CD4-positive, alpha-beta T cell treated with Interleukin-17A for 4 hours (primary cell): ENCODE results near the gene DDAH1.
"Not testable (repeated sequence)": the region's sequence is repeated elsewhere in the genome, so short reads cannot be mapped to it uniquely, and the experiment has no call there.

Experiments
- DNase-seq: peaks from one replicate; pipeline ENCODE4 v3.0.0-alpha.2; 2020; ENCODE audit warnings: mixed read lengths

DDAH1 gene

DNA sequence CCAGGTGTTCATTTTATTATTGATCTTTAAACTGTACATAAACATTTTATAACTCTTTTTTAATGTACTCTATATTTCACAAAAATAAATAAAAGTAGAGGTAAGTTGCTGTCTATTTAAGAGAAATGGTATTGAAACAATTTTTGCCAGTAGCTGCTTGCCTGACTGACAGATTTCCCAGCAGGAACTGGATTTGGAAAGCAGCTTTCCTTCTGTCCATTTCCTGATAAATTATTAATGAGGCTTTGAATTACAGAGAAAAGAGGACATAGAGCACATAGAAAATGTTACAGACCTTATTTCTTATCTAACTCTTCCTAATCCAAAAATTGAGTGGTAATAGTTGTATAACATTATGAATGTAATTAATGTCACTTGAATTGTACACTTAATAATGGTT lies 108.8 kb downstream of the DDAH1 start:
- no peak for DNase-seq

DNA sequence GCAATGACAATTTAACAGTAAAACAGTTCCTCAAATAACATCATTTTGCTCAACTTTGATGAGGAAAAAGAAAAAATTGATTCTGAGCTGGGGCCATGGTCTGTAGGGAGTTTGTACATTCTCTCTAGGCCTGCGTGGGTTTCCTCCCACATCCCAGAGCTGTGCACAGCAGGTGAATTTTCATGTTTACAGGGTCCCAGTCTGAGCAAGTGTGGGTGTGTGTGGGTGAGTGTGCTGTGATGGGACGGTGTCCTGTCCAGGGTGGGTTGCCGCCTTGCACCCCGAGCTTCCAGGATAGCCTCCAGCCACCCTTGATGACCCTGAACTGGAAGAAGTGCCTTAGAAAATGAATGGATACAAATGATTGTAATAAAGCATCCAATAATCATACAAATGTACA lies 112.9 kb downstream of the DDAH1 start:
- no peak for DNase-seq

DNA sequence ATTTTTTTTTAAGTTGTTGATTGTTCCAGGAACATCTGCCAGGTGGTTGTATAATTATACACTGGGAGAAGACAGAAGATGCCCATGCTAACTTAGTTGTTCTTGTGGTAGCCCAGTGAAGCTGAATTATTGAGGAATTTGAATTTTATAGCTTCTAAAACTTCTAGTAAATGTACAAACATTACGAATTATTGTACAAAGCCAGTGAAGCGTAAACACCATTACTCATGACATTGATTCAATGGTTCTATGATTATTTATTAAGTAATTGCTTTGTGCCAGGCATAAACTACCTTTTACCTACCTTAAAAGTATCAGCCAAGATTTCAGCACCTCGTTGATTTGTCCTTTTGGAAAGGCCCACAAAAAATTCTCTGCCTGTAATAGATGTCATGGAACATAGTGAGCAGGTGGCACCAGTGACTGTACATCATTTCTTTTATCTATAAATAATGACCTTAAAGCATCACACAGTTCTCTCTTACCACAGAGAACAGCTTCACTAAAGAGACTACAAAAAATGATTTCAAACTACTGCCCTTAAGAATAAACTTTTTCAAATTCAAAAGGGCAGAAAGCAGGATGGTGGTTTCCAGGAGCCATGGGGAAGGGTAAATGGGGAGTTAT lies 113.6 kb downstream of the DDAH1 start:
- no peak for DNase-seq

DNA sequence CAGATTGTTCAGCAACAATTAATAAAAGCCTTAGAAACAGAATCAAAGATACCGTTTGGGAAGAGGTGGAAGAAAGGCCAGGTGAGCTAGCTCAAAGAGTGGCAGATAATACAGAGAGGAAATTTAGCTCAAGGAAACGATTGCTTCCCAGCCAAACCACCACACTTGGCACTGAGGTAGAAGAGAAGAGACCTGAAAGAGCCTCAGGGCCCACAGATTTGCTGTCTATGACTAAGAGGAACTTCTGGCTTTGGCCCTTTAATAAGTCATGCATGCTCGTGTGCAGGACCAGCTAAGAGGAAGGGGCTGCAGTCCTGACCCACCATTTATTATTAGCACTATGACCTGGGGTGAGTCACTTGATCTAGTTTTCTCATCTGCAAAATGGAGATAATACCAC lies 115.7 kb downstream of the DDAH1 start:
- no peak for DNase-seq

DNA sequence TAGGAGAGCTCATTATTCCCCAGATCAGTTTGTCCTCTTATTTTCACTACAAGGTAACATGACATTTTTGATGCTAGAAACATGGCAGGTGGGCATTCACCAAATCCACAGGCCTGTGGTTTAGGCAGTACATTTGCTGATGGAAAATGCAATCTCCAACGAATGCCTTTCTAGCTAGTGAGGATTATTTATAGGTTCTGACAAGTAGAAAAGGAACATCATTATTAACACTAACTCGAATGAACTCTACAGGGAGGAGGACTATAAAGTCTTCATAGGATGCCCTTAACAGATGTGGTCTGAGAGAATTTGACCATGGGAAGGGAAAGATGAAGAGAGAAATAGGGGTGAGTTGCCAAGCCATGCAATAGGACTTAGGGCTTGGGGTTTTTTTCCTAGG lies 117.1 kb downstream of the DDAH1 start:
- no peak for DNase-seq

DNA sequence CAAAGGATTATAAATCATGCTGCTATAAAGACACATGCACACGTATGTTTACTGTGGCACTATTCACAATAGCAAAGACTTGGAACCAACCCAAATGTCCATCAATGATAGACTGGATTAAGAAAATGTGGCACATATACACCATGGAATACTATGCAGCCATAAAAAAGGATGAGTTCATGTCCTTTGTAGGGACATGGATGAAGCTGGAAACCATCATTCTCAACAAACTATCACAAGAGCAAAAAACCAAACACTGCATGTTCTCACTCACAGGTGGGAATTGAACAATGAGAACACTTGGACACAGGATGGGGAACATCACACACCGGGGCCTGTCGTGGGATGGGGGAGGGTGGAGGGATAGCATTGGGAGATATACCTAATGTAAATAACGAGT lies 117.7 kb downstream of the DDAH1 start:
- DNase-seq = not testable (repeated sequence)

DNA sequence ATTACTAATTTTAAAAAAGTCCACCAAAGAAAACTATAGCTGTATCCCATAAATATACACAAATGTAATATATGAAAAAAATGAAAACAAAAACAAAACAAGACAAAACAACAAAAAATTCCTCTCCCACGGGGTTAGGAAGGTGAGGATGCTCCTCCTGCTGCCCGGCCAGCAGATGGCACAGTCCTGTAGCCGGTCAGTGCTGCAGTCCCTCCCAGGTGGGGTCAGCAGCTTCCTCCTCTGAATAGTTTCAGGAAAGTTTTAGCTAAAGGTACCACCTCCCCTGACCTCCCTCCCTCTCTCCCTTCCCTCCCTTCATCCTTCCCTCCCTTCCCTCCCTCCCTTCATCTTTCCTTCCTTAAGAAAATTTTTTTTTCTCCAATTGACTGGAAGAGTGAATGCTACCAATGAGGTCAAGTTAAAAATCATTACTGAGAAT lies 120.7 kb downstream of the DDAH1 start:
- DNase-seq = no peak

DNA sequence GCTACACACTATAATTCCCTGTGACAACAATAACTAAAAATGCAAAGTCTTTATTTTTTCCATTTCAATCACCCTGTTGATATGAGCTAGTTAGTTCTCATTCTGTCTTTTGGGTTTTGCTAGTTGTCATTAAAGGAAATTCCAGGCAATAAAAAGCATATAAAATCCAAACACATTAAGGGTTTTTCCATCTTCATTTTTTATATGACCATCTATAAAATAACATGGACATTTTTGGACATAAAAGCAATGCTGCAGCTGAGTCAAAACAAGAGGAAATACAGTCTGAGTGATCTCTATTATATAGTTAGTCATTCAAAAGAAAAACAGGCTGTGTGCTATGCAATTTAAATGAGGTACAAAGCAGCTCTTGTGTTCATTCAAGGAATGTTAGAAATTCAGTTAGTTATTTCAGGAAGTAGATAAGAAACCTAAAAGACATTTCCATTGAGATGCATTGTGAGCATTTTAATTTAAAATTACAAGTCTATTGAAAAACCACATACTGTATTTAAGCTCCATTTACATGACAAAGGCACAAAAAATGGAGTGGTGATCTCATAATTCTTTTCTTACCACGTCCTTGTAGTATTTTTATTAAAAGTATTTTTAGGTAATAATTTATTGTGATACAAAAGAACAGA lies 121.2 kb downstream of the DDAH1 start:
- DNase-seq = no peak

DNA sequence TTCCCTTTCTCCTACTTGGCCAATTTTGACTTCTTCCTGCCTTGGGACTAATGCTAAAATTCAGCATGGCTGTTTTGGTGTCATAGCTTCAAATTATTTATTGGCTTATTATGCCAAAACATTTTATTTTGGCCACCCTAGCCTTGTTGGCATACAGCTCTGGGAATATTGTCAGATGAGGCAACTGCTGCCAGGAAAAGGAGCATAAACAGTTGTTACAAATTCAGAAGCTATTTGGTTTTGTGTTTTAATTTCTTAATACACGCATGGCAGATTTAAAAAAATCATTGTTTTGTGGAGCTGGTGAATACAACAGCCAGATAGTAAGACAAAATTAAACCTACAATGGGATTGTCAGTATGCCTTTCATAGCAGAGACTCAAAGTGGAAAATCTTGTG lies 121.7 kb downstream of the DDAH1 start:
- DNase-seq = no peak

DNA sequence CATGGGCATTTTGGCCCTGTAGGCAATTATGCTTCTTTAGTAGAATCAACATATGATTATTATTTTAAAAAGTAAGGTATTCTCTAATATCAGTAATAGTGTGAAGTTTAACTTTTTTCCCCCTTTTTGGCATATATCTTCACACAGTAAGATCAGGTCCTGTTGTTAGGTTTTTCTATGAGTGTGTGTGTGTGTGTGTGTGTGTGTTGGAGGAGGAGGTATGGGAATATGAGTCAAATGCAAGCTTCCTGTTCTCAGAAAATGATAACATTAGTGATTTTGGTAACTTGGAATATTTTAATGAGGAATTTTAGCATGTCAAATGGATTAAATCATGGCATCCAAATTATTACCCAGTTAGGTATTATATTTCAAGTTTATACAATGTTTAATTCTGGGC lies 122.8 kb downstream of the DDAH1 start:
- DNase-seq = no peak

DNA sequence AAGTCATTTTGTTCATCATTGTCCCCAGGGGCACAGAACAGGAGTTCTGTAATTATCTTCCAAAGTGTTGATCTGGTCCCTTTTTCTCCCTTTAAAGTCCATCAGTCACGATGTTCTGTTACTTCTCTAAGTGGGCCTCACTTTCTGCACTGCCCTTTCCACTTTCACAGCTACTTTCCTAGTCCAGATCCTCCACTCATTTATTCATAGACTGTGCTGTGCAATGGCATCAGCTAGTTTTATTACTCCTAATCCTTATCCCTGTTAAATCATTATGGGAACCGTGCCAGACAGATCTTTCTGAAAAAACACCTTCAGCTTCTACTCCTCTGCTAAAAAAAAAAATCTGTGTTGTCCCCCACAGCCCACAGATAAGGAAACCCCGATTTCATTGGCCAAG lies 124.5 kb downstream of the DDAH1 start:
- no peak for DNase-seq

DNA sequence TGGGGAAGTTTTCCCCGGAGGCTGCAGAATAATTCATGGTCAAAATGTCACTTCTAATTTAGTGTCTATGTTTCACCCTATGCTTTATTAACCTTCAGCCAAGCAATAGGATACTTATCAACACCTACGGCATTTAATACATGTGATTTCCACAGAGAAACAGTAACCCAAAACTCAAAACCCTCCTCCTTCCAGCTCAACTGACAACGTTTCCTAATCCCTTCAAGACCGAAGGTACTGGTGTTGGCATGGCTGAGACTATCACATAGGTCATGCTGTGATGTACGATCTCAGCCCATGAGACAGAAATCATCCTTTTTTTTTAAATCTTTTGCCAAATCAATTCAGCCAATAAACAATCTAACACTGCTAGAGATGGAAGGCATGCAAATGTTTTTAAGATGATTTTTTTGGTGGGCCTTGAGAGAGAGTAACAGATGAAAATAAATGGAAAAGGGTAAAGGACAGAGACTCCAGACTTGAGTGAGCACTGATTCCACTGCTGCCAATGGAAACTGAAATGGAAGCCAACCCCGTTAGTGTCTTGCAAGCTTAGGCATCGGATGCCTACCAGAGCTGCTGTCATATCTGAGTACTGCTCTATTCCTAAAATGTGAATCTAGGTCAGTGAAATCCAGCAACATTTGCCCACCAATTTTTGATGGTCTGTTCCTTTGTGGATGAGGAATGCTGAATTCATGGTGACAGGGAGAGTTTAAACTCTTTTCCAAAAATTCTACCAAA lies 125.1 kb downstream of the DDAH1 start:
- no peak for DNase-seq

DNA sequence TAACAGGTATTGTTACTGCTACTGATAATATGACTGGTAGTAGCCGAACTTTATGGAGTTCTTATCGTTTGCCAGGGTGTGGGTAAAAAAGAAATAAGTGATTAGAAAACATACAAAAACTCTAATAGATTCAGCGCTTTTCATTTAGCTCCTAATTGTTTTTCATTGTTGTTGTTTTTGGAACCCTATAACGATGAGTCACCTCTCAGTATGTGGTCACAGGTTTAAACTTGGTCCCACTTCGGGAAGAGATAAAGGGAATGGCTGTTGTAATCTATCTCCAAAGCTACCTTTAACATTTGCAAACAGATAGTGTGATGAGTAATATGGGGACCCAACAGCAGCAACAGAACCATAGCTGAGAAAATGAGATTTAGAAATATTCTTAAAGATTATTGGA lies 125.9 kb downstream of the DDAH1 start:
- no peak for DNase-seq

DNA sequence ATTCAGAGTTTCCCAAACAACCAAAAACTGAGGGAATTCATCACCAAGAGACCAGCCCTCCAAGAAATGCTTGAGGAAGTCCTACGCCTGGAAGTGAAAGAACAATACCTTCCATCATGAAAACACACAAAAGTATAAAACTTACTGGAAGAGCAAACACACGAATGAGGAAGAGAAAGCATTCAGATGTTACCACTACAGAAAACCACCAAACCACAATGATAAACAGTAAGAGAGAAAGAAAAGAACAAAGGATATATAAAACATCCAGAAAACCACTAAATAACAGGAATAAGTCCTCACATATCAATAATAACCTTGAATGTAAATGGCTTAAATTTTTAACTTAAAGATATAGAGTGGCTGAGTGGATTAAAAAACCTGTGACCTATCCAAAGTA lies 130.0 kb downstream of the DDAH1 start:
- DNase-seq = no peak

DNA sequence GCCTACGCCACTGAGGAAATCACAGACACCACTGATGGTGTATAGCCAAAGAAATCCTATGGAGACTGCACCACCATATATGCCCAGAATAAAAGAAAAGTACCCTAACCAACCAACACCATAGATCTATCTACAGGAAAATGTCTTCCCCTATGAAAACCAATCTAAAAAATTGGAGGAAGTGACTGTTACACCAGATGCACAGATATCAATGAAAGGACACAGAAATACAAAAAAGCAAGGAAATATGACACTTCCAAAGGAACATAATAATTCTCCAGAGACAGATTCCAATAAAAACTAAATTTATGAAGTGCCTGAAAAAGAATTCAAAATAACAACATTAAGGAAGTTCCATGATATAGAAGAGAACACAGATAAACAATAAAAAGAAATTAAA lies 131.8 kb downstream of the DDAH1 start:
- no peak for DNase-seq

DNA sequence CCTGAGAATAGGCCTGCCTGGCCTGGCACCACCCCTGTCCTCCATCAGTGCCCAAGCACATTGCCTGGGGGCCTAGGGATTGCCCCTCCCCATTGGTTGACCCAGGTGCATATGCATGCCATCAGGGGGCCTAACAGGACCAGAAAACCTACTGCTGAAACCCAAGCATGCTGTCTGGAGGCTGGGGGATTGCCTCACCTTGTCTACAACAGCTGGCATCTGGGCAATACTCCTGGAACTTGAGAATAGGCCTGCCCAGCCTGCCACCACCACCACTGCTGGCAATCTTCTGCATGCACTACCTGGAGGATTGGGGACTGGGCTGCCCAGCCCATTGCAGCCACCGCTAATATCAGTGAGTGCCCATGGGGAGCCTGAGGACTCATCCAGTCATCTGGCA lies 132.4 kb downstream of the DDAH1 start:
- no peak for DNase-seq

DNA sequence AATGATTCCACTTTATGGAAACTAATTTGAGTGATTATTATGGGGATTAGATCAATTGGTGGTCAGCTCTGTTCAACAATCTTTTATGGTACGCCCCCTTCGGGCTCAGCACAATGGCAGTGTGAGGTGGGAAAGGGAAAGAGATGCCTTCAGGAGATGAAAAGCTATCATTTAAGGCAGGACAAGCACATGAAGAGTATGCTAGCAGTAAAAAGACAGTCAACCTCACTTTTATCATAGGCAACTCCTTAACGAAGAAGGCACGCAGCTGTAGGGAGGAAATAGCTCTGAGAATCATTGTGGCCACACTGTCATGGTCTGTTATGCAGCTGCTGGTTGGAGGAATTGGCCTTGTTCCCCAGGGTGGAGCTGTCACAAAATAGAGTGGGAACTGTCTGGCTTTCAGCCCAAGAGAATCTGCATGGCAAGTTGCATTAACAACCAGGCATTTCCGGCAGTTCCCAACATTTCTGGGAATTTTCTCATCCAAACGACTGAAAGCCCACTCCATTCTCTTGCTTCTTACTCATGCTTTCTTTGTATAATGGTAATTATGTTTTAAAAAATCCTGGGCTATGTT lies 134.2 kb downstream of the DDAH1 start:
- DNase-seq = no peak

DNA sequence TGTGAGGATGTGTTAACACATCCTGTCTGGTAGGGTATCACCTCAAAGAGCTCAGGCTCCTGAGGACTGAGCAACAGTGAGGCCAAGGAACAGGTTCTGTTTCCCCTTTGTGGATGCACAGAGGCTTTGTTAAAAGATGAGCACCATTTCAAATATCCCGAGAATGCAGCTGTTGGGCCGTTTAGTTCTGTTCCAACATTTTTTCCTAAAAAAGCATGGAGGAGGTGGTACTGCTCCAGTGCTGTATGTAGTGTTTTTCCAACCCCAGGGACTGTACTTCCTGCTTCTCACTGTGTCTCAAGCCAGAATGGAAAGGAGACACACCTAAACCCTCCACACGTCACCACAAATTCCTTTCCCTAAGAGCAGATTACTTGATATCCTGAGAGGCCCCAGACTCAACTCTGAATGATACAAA lies 134.7 kb downstream of the DDAH1 start:
- no peak for DNase-seq

DNA sequence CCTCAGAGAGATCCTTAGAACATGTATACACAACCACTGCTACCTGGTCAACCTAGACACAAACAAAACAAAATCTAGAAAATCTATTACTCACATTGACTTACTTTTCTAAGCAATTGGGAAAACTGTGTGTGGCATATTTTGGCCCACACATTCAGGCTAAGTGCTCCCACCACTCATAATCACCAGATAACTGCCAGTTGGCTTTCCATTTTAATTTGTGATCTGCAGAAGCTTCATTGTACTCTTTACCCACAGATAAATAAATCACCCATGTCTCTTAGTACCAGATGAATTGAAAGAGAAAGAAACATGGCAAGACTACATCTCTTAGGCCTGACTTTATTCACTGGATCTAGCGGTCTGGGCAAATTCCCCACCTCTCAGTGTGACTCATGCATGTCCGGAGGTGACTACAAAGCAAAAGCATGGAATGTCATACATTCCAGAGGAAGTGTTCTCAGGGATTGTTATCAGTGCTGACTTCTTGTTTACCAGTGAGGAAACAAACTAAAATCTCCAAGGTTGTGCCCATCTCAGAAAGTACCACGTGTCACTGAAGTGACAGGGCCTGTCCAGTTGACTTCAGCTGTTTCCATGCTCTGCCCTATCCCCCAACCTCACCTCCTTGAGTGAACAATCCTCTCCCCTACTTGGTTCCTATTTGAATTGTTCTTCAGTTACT lies 136.1 kb downstream of the DDAH1 start:
- DNase-seq = no peak

DNA sequence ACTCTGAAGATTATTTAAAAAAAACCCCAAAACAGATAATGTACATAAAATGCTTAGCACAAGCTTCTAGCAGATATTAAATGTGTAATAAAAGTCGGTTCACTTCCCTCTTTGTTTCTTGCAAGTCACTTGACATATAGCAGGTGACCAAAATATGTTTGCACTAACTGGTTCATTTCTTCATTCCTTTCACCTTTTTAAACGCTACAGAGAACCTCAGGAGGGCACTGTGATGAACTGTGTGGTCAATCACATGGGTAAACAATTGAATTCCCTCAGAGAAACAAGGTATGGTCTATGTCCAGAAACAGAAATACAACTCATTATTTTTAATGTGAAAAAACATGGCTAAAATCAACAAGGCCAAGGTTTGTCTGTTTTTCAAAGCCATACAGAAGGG lies 137.2 kb downstream of the DDAH1 start:
- no peak for DNase-seq

DNA sequence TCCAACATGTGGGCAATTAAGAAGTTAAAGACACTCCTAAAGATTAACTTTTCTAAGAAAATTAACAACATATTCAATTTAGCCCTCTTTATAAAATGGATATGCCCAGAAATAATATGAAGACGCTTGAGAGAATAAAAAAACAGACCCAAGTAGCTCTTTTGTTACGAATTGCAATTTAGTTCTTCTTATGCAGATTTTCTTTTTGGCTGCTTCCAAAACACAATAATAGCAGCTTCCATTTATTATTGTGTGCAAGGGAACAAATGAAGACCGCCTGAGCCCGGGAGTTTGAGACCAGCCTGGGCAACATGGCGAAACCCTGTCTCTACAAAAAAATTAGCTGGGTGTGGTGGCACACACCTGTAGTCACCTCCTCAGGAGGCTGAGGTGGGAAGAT lies 138.1 kb downstream of the DDAH1 start:
- no peak for DNase-seq

DNA sequence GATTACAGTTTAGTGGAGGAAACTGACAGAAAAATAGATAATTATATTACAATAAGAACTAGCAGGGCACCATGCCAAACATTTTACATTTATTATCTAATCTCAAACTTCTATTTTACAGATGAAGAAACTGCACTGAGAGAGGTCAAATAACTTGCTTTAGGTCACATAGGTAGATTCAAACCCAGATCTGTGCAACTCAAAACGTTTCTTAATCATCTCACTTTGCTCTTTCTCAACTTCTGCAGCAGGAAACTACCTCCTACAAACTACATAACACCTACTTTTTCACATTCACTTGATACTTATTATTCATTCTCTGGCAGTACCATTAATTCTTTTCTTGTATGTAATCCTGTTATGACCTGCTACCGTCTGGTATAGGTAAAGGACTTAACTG lies 138.6 kb downstream of the DDAH1 start:
- no peak for DNase-seq

DNA sequence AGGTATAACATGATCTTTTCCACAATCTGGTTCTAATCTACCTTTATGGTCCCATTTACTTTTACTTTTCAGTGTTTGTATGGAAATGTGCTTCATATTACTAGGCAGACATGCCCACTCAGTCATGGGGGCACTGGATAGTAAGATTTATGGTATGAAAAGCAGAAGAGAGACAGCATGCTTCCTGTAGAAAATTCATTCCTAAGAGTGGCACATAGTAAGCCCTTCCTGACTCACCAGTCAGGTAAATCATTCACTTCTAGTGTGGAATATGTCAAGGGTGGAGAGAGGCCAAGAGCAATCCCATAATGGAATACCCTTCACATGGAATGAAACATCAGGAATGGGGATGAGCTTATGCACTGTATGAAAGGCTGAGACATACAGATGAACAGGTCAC lies 139.0 kb downstream of the DDAH1 start:
- DNase-seq = no peak
